Activated CD4-positive, CD25-positive, alpha-beta regulatory T cell treated with anti-CD3 and anti-CD28 coated beads, Interleukin-2, amount 50 U/mL, for 16 hours (primary cell): ENCODE results near the gene CFAP97D2.
"Not testable (repeated sequence)": the region's sequence is repeated elsewhere in the genome, so short reads cannot be mapped to it uniquely, and the experiment has no call there.

Experiments
- DNase-seq: peaks from one replicate; pipeline ENCODE4 v3.0.0-alpha.2; 2020; ENCODE audit warnings: low read depth, low spot score

CFAP97D2 gene

DNA sequence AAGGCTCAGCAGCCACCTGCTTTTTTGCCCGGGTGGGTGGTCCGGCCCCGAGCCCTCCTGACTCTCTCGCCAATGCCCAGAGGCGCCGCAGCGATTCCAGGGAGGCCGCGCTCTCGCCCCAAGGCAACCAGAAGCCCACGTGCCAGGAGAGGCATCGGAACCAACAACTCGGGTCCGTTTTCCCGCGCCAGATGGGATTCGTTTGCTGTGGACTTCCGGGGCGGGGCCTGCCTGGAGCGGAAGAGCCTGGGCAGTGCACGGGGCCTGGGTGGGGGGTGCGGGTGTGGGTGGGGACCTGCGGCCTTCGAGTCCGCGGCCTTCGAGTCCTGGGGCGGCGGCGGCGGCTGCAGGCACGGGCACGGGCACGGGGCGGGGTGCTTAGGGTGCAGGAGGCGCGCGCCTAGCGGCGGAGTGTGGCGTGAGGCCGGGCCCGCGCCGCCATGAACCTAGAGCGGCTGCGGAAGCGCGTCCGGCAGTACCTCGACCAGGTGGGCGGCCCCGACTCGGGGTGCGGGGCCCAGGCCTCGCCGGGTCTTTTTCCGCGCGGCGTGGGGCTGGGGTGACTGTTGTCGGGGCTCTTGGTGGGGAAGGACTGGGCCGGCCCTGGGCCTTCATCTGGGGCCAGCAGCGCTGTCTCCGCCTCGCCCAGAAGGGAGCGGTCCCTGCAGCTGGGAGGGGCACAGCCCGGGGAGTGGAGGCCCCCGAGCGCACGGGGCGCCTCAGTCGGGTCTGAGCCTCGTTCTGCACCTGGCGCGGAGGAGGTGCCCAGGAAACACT, 55.8 kb downstream of the CFAP97D2 start, which contains the start of gene CDC16:
Gene CDC16, plus strand, starts transcription at position 253 of the 777 bp plus-strand sequence. Its CDS starts 188 bp downstream, at position 441.
- DNase-seq = peak; percentile 75

DNA sequence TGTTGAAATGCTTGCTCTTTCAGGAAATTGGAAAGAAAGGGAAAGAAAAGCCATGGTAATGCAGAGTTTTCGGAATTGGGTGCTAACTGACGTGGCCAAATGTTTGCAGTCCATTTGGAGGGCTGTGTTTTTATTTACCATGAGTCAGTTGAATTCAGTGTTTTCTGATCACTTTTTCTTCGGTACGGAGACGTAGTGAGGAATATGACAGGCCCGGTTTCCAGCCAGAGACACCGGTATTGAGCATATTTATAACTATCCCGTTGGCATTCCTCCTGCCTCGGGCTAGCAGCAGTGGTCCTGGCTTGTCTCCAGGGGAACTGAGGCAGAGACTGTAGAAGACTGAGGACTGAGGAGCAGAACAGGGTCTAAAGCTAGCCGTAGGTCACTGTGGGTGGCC, 56.6 kb downstream of the CFAP97D2 start:
- no peak for DNase-seq

GRCh38 chr13:114236227-114236626, 57.2 kb downstream of the CFAP97D2 start:
- DNase-seq = no peak

DNA sequence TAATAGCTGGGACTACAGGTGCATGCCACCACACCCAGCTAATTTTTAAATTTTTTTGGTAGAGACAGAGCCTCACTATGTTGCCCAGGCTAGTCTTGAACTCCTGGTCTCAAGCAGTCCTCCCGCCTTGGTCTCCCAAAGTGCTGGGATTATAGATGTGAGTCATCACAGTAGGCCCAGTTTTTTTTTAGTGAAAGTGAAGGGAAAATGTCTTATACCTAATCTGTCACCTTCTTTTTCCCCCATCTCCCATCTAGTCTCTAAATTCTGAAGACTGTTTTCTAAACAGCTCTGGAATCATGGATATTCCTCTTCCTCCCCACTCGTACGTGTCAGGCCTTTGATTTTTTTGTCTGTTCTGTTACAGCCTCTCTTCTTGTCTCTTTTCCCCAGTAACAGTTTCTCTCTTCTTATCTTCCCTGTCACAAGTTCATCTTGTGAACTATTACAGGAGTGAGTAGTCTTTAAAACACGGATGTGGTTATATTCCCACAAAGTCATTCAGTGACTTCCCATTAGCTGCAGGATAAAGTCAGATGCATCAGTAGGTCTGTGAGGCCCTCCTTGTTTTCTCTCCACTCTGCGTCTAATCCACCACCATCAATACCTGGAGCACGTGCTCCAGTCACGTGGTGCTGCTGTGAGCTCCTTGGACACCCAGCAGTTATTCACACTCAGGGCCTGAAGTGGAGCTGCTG, 58.5 kb downstream of the CFAP97D2 start:
- no peak for DNase-seq

GRCh38 chr13:114241918-114242317, 62.9 kb downstream of the CFAP97D2 start:
- no peak for DNase-seq

- DNase-seq = no peak
Observed at GRCh38 chr13:114243971-114244370, 64.9 kb downstream of the CFAP97D2 start.

DNA sequence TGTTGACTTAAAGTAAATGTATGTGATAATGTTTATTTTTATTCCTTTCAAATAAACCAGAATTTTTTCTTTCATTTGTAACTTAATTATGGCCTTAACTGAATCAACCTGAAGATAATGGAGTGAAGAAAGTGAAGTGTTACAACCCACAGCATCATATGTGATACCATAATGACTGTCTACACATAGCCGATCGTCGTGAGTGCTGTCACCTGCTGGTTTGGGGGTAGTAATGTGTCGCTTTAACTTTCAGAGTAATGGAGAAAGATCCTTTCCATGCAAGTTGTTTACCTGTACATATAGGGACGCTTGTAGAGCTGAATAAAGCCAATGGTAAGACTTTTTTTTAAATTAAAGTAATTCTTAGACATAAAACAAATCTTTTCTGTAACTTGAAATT, 65.6 kb downstream of the CFAP97D2 start:
- no peak for DNase-seq

GRCh38 chr13:114248011-114248410, 69.0 kb downstream of the CFAP97D2 start:
- no peak for DNase-seq

- no peak for DNase-seq
Observed at GRCh38 chr13:114249077-114249476, 70.0 kb downstream of the CFAP97D2 start.

DNA sequence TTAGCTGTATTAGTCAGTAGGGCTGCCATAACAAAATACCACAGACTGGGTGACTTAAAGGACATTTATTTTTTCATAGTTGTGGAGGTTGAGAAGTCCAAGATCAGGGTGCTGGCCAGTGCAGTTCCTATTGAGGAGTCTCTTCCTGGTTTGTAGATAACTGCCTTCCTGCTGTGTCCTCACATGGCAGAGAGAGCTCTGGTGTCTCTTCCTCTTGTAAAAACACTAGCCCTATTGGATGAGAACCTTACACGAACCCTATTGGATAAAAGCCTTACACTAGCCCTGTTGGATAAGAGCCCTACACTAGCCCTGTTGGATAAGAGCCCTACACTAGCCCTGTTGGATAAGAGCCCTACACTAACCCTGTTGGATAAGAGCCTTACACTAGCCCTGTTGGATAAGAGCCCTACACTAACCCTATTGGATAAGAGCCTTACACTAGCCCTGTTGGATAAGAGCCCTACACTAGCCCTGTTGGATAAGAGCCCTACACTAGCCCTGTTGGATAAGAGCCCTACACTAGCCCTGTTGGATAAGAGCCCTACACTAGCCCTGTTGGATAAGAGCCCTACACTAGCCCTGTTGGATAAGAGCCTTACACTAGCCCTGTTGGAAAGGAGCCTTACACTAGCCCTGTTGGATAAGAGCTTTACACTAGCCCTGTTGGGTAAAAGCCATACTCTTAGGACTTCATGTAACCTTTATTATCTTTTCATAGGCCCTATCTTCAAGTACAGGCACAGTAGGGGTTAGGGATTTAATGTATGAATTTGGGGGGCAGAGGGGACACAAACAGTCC, 72.8 kb downstream of the CFAP97D2 start:
- not testable (repeated sequence) for DNase-seq

GRCh38 chr13:114256547-114256946, 77.5 kb downstream of the CFAP97D2 start:
- DNase-seq = no peak

- no peak for DNase-seq
Observed at GRCh38 chr13:114257014-114257413, 78.0 kb downstream of the CFAP97D2 start.

DNA sequence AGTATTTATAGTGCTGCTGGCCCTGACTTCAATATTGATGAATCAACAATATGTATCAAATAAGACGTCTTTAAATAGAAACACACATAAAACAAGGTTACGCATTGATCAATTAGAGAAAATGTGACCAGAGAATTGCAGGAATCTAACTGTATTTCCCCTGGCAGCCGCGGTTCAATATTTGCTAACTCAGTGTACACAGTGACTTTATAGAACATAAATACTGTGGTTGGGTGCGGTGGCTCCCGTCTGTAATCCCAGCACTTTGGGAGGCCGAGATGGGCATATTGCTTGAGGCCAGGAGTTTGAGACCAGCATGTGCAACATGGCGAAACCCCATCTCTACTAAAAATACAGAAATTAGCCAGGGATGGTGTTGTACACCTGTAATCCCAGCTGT, 79.5 kb downstream of the CFAP97D2 start:
- DNase-seq = no peak

- no peak for DNase-seq
Observed at GRCh38 chr13:114259374-114259773, 80.3 kb downstream of the CFAP97D2 start.

- no peak for DNase-seq
Observed at GRCh38 chr13:114259974-114260373, 80.9 kb downstream of the CFAP97D2 start.

DNA sequence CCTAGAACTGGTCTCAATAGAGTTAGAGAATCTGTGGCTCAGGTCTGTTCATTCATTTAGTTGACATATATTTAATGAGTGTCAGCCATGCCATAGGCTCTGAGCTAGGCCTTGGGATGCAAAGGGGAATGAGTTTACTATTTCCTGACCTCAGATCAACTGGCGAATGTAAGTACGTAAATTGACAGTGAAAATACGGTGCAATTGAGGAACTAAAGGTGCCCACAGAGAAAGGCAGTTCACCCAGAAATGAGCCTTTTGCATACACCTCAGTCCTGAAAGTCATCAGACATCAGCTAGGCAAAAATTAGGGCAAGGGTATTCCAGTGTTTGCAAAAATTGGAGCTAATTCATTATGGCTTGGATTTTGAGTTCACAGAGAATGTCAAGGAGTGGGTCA, 81.8 kb downstream of the CFAP97D2 start:
- DNase-seq = no peak

GRCh38 chr13:114261328-114261965, 82.4 kb downstream of the CFAP97D2 start:
- DNase-seq = no peak

DNA sequence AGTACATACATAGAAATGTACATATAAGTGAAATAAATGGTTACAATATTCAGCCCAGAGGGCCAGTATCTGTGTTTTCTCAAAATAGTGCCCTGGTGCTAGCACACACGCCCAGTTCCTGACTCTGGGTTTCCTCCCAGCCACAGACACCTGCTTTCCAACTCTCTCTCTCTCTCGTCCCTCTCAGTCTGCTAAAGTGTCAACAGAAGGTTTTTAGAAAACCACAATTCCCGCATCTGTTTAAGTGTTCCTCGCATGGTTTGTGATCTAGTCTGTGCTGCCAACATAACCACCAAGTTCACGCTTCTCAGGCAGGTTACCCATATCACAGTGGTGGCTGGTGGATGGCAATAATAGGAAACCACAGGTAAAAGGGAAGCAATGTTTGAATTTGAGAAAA, 84.5 kb downstream of the CFAP97D2 start:
- no peak for DNase-seq

DNA sequence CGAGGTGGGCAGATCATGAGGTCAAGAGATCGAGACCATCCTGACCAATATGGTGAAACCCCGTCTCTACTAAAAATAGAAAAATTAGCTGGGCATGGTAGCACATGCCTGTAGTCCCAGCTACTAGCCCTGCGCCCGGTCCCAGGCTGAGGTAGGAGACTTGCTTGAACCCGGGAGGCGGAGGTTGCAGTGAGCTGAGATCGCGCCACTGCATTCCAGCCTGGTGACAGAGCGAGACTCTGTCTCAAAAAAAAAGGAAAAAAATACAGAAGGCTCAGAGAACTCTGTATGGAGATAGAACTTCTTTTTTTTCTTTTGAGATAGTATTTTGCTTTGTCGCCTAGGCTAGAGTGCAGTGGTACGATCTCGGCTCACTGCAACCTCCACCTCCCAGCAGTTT, 85.3 kb downstream of the CFAP97D2 start:
- DNase-seq = not testable (repeated sequence)

DNA sequence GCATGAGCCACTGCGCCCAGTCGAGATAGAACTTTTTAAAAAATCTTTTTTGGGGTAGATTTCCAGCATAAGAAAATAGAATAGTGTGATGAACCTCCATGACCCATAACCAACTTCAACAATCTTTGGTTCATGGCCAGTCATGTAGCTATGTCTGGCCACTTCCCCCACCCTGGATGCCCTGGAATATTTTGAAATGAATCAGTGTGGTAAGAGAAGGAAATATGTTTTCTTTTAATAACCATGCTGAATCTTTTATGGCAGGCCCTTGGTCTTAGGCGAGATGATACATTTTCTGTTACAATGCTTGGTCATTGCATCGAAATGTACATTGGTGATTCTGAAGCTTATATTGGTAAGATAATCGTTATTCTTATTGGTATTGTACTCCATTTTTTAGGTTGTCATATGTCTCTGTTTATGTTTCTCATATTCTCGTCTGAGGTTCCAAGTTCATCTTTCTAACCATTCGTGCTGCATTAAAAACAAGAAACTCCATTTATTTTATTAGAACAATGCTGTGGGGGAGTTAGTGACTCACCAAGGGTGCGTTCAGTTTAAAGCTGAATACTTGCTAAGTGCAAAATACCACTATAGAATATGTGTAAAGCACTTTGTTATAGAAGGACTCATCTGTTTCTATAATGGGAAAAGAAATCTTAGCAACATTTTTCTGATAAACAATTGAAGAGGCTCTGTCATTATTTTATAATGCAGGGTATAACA, 86.0 kb downstream of the CFAP97D2 start:
- no peak for DNase-seq

DNA sequence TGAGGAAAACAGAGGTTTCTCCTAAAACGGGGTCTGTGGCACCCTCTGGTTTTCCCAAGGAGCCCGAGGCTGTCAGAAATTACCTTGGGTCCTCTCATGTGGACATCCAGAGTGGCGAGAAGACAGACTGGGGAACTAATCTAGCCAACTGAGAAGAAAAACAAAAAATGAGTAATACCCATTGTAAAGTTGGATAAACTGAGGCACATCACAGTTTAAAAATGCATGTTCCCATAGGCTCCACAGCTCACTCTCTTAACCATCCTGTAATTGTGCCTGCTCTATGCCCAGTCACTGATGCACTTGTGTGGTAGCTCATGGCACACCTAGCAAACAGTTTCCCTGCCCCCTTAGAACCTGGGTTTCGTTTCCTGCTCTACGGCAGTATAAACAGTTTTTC, 87.2 kb downstream of the CFAP97D2 start:
- no peak for DNase-seq
